Stimulated activated naive CD8-positive, alpha-beta T cell treated with anti-CD3 and anti-CD28 coated beads, Interleukin-15, Interleukin-2, amounts not matched to agents 100 U/mL and 50 U/mL, for 24 hours (primary cell): ENCODE data around the gene TMEM163.
A peak's percentile ranks its signal among the peaks of the same experiment; 100 is the strongest.

Experiments used
- ATAC-seq: fragments of 150-1000 bp; cut with Tn5 transposase; one replicate; pipeline ENCODE4 v1.10.0; 2021
- DNase-seq: peaks from one replicate; pipeline ENCODE4 v3.0.0; 2021

The TMEM163 gene

DNA sequence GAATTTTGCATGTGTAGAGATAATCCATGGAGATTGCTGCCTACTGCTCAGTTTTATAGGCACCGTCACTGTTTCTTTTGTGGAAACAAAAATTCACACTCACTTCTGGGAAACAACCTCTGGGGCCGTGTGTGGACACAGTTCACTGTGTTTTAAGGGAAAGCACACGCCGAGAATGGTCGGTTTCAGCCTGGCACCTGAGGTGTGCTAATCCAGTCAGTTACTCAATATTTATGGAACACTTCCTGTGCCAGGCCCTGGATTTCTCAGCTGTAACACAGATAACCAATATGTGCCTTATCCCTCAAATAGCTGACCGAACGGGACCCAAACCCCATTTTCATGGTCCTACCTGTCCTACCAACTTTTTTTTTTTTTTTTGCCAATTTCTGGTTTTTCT lies 285.3 kb downstream of the TMEM163 start:
- no peak for DNase-seq

DNA sequence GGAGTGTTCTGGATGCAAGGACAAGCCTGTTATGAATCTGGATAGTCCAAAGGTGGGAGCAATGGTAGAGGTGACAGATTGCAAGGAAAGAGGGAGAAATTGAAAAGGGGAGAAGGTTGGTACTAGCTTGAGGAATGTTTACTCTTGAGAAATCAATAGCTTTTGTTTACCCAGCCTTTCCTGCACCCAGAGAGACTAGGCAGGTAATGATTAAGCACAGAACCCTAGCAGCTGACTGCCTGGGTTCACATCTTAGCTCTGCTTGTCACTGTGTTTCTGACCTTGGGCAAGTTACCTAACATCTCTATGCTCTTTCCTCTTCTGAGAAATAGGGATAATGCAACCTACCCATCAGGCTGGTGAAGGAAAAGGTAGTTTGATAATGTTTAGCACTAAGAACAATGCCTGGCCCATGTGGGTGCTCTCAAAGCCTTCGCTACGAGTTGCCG lies 286.3 kb downstream of the TMEM163 start:
- ATAC-seq (no peak), DNase-seq (no peak)

More for the DNA sequence above, 285.3 kb downstream of the TMEM163 start:
- no peak for ATAC-seq

DNA sequence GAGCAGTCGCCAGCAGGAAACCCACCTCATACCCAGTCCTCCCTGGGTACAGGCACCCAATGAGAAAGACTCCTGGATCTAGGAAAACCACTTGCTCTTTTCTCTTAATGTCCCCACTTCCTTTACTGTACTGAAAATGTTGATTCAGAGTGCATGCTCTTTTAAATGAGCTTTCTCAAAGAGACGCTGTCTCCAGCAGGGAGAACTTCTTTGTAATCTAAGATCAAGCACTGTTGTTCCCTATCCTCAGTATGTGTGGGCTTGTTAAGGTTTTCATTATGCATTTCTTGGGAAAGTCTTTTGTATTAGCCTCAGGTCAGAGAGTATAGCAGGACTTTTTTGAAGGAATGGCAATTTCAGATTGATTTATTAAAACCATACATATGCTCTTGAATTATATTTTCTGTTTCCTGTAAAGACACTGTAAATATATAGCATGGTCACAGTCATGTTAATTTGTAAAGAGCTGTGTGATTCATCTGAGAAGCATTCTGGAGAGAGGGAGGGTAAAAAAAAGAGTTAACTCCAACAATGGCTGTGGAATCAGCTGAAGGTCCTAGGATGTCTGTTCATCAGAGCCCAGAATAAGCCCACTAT lies 286.9 kb downstream of the TMEM163 start:
- ATAC-seq: no peak

DNA sequence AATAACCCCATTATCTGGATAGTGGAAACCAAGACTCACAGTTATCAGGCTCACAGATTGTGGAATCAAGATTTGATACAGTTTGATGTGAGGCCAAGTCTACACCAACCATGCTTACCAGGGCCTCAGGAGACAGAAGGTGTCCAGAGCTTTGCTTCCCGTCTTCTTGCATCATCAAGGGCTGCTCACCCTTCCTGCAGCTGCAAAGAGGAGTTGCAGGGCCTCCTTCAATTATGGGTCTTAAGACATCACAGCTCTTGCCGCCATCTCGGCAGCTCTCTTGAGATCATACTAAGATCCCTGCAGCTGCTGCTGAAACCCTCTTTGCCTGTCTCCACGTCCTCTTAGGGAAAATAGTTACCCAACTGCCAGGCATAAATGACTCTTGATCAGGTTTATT lies 288.9 kb downstream of the TMEM163 start:
- ATAC-seq (no peak), DNase-seq (no peak)

More for the DNA sequence above, 286.9 kb downstream of the TMEM163 start:
- no peak for DNase-seq

DNA sequence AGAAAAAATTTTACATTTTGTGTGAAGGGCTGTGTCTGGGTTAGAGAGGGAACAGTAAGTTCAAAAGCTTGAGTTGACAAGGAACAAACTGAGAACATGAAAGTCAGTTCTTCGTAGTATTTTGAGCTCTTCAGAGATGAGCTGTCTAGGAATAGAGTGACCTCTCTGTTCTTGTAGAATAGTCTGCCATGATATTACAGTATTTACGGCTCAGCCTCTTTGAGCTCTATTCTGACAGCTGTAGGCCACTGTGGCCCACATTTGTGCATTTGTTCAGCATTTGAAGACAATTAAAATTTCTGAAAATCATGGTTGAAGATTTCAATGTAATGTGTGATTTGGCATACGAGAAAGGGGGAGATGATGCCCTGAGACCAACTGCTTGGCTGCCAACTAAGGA lies 292.1 kb downstream of the TMEM163 start:
- DNase-seq: no peak
- no peak for ATAC-seq

DNA sequence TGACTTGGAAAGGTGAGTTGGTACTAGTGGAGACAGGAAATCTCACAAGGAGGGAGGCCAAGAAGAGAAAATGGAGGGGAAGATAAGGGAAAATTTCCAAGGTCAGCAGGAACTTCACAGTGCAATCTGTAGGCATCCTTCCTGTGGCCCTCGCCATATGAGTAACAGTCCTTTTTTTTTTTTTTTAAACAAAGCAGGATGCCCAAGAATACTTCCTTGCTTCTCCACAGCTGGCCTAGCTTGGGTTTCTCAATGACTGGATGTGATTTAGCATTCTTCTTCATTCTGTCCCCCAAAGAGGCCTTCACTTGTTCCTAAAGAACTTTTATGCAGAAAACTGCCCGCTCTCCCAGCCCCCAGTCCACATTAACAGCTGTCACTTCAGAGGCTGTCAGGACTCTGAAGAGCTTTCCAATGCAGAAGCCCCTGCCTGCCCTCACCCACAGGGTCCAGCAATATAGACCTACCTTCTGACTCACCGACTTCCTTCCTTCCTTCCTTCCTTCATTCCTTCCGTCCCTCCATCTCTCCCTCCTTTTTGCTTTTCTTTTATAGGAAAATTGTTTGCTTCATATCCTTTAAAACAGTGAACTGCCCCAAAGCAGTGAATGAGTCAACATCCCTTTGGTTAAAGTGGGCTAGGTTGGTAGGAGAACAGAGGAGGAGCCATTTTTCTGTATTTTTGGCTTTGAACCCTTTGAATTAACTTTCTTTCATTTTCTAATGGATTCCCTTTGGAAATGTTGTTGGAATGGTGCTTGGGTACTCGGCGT lies 292.9 kb downstream of the TMEM163 start:
- ATAC-seq (no peak), DNase-seq (no peak)

DNA sequence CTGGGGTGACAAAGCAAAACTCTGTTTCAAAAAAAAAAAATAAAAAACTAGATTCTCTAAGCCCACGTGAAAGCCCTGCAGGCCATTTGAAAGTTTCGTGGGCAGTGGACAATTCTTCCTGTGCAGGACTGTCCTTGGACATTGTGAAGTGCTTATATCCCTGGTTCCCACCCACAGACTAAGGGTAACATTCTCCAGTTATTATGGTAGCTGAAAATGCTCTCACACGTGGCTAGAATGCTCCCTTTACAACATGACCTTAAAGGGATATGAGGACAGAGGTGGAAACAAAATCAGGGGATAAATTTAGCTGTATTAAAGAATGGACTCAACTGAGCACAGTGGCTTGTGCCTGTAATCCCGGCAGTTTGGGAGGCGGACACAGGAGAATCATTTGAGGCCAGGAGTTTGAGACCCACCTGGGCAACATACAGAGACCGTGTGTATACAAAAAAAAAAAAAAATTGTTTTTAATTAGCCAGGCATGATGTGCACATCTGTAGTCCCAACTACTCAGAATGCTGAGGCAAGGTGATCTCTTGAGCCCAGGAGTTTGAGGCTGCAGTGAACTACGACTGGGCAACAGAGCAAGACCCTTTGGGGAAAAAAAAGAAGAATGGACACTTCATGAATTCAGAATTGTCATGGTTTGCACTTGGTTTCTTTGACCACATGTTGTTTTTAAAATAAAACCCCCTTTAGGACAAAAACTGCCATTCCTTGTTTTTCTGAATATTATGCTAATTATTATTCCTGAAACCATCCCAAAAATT lies 297.1 kb downstream of the TMEM163 start:
- DNase-seq: no peak
- no peak for ATAC-seq

DNA sequence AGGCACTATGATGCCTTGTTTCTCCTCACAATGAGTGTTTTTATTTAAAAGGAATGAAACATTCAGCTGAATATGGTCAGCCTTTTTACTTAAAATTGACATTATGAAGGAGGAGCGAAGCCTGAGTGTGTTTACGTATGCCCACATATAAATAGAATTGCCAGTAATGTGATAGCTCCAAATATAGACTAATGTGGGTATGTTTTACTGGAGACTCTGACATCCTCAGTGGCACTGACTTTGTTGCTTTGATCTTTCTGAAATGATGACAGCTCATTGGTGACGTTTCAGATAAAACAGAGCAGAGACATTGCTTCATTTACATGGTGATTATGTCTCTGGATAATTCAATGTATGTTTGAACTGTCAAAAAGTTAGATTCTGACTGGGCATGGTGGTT lies 297.9 kb downstream of the TMEM163 start:
- DNase-seq: no peak
- no peak for ATAC-seq

DNA sequence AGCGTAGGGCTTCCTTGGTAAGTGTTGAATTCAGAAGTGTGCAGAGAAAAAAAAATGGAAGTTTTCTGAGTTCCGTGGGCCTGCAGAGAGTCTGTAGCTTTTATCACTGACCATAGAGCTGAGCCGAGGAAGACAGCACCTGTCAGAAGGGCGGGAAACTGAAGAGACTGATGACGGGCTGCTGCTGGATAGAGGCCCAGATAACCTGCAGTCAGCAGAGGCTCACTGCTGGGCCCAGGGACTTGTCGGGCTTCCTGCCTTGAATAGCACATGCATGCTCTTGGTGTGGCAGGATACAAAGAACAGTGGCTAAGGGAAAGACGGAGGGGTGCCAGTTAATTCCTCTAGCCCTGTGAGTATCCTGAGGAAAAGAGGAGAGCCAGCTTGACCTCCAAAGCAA lies 298.5 kb downstream of the TMEM163 start:
- DNase-seq (no peak), ATAC-seq (no peak)

DNA sequence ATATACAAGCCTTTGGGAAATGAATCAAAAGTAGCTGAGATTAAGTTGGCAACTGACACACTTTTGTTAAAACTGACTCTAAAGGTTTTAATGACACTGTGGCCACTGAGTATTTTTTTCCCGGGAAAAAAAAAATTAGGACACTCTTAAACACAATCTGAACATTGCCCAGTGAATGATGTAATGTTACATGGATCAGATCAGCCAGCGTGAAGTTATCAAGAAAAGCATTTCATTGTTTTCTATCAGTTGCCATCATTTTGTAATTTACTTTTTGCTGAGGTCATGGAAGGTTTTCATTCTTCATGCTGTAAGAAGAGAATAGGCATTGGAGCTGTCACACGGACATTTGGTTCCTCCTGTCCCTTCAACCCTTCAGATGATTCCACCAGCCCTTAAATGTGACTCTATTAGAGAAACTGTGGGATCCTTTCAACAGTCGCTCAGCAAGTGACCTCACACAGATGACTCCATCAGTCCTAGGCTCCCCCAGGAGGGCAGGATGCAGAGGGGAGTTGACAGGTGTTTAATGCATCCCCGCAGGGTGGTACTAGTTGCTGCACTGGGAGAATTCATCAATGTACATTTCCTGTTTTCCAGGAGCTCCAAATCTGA lies 300.7 kb downstream of the TMEM163 start:
- ATAC-seq: no peak

DNA sequence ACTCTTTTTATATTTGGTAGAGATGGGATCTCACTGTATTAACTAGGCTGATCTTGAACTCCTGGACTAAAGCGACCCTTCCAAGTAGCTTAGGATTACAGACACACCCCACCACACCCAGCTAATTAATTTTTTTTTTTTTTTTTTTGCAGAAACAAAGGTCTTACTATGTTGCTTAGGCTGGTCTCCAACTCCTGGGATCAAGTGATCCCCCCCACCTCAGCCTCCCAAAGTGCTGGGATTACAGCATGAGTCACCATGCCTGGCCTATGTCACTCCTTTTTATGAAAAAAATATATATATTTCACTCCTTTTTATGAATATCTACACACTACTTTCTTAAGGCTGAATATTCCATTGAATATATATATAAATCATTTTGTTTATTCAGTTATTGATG lies 302.2 kb downstream of the TMEM163 start:
- no peak for DNase-seq
- no peak for ATAC-seq

More for the DNA sequence above, 300.7 kb downstream of the TMEM163 start:
- DNase-seq: no peak

DNA sequence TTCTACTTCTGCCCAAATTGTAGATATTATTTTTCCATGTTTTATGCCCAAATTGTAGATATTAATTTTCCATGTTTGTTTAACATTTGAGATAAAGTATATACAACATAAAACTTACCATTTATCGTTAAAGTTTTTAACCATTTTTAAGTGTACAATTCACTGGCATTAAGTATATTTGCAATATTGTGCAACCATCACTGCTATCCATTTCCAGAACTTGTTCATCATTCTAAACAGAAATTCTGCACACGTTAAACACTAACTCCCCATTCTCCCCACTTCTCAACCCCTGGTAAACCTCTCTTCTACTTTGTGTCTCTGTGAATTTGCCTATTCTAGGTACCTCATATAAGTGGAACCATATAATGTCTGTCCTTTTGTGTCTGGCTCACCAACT lies 302.8 kb downstream of the TMEM163 start:
- no peak for DNase-seq
- ATAC-seq: no peak

DNA sequence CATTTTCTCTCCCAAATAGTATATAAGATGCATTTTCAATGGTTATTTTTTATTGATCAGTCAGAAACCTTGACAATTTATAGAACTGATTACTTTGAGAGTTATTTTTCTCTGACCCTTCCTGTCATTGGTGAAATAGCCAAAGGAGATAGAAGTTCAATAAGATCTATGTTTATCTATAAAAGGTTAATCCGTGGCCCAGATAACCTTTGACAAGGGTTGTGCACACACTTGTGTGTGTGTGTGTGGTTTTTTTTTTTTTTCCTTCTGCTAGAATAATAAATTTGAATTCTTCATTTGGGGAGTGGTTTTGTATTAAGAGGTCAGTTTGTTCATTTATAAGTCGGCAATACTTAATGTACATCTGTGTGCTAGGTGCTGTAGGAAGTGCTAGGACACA lies 304.9 kb downstream of the TMEM163 start:
- no peak for ATAC-seq
- DNase-seq: no peak

DNA sequence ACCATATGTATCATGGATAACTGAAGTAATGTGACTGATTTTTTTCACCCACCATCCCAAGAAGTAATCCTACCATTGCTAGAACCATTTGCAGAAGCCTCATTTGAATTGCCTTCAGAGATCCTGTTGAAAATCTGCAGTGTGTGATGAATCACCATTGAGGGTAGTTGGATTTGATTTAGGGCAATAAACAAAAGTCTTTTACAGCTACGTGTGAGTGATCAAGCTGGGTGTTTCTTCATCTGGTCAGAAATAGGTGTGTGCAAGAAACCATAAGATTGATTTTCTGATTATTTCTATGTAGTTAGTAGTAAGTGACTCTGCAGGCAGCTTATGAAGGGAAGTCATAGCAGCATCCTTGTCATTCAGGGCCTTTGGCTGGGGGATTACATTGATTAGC lies 305.4 kb downstream of the TMEM163 start:
- DNase-seq: no peak

DNA sequence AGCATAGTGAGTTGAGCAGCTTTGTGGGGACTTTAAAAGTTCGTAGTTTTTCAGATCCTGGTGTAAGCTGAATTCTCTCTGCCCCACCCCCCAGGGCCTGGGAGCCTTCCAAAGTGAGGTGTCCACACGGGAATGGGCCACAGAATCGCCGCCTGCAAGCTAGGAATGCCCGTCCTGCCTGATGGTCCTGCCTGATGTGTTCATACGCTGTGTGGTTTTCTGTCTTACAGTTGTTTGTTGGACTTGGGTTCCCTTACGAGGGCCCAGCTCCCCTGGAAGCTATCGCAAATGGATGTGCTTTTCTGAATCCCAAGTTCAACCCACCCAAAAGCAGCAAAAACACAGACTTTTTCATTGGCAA lies 306.2 kb downstream of the TMEM163 start:
- DNase-seq (no peak), ATAC-seq (no peak)

More for the DNA sequence above, 305.4 kb downstream of the TMEM163 start:
- ATAC-seq: no peak

DNA sequence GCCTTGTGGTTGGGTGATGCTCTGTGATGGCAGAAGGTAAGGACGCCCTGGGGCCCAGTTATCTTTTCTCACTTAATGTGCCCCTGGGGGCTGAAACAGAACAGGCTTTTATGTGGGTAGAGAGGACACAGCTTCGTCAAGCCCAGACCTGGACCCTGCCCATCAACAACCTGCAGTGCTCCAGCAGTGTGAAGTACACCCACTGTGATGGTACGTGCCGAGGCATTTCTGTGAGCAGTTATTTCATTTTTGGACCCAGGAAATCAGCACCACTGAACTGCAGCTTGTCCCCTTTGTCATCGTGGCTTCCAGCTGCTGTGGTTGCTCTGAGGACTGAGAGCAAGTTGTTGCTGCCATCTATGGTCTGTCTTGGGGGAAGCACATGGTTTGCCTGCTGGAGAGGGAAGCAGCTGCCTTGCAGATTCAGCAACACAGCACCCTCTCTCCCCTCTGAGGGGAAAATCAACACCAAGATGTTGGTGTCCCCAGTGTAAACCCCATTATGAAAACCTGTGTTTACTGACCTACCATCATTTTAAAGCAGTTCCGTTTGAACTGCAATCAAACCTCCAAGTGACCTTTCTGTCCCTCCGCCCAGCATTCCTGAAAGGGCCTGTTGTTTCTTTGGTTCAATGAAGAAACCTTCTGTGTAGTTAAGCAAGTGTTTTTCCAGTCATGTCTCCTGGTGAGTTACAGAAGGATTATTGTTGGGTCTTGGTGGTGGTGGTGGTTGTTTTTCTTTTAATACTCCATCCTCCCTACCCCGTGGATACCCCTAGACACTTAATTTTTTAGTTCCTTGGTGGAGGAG lies 306.8 kb downstream of the TMEM163 start:
- ATAC-seq (peak; percentile 93), DNase-seq (peak; percentile 59)

DNA sequence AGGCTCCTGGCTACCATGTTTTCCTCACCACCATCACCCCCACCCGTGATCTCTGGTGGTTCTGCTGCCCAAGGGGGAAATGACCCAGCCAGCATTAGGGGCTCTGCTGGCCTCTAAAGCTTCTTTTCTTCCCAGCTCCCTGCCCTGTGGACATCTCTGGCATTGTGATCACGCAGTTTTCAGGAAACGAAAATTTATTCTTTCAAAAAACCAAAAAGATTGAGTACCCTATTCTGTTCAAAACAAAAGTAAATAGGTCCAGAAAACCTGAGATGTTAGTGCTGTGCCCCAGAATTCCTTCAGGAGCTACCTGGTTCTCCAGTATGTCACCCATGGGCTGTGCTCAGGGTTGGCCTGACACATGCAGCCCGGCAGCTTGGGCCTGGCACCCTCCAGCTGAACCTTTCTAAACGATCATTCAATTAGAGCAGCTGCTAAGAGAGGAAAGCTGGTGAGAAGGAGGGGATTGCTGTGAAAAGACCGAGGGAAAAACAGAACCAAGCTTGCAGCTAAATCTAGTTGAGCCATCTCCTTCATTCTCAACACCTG lies 307.4 kb downstream of the TMEM163 start:
- DNase-seq: no peak
- ATAC-seq: no peak

DNA sequence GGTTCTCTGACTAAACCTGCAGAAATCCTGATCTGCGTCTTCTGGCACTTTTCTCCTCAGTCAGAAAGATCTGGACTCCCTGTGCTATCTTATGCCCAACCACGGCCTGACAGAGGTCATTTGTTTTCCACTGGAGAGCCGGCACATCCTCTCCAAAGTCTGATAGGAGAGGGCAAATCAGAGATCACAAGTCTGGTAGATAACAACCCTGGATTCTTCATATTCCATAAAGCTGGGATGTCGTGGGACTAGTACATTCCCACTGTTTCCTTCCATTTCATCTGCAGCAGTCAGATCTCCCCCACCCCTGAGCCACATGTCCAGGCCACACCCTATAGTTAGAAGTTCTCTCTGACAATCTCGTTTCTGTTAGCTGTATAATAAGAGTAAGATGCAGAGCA lies 308.0 kb downstream of the TMEM163 start:
- DNase-seq (no peak), ATAC-seq (no peak)

DNA sequence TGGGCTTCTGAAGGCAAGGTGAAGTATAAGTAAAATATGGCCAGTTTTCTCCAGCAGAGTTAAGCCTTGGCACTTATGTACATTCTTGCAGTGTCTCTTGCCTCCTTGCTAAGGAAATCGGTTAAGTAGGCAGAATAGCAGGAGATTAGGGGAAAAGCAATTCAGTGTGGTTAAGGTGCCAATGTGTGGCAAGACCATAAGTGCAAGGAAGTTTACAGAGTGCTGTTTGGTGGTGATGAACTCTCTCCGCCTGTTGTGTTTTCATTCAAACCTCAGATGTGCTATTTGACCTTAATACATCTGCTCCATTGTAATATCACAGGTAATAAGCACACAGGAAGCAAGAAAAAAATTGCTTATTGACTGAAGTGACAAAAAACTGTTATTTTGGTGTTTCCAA lies 308.8 kb downstream of the TMEM163 start:
- ATAC-seq: no peak
- no peak for DNase-seq

DNA sequence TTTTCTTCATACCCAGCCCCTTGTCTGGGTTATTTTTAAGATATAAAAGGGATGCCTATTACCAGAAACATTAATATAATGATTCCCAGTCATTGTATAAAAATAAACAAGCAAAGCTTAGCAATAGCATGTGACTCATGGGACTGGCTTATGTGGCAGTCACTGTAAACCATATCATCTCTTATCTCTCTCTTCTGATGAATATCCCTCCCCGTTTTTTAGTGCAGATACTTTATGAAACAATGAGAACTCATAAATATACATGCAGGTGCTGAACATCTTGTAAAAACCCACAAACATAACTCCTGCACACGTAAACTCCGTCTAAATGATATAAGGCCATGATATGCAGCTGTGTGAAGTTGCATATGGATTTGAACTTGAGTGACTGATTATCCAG lies 310.0 kb downstream of the TMEM163 start:
- ATAC-seq: no peak

DNA sequence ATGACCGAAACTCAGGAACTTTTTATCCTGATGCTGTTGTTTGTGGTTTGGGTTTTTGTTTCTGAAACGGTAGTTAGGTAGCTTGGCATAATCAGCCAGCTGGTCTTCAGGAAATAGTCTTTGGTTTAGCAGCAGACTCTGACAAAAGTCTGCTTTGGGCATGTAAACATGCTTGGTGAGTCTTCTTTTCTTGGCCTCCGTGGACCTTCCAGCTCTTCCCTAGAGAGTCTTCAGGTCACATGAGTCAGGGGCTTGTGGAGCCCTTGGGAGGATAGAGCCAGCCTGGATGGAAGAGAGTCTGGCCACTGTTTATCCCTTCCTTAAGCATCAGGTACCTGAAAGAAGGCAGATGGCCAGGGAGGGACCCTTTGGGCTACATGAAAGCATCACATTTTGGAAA lies 310.4 kb downstream of the TMEM163 start:
- DNase-seq: no peak
- no peak for ATAC-seq

More for the DNA sequence above, 310.0 kb downstream of the TMEM163 start:
- DNase-seq: no peak
